ENCODE results near the gene SEPTIN12.

SEPTIN12 gene

GRCh38 chr16:4830408-4830807 is 42.3 kb upstream of the SEPTIN12 start:
- no peak for DNase-seq (ENCODE audit: extremely low read depth, insufficient read length)
- H3K36me3 ChIP-seq (ENCODE audit: control insufficient read depth, insufficient read depth, low read length): peaks cover 35% of the 10 kb centered on the region
- H3K27me3 ChIP-seq (replicated peaks; ENCODE audit: control insufficient read depth, insufficient read depth, low read length): no peaks in the 10 kb centered on the region
- no peak overlapping the region for H3K4me3 ChIP-seq (replicated peaks; ENCODE audit: low read depth, low read length)
- no peak for TF ChIP-seq CTCF (IDR thresholded peaks at IDR 0.05; ENCODE audit: insufficient read depth, low read length, poor library complexity, severe bottlenecking)

GRCh38 chr16:4828567-4829321 is 40.6 kb upstream of the SEPTIN12 start:
- Histone ChIP-seq H3K27me3 (replicated peaks; ENCODE audit: control insufficient read depth, insufficient read depth, low read length) (no peaks in the 10 kb centered on the region), H3K36me3 (ENCODE audit: control insufficient read depth, insufficient read depth, low read length) (peaks cover 41% of the 10 kb centered on the region), H3K4me3 (replicated peaks; ENCODE audit: low read depth, low read length) (no peak overlapping the region)
- no peak for TF ChIP-seq CTCF (IDR thresholded peaks at IDR 0.05; ENCODE audit: insufficient read depth, low read length, poor library complexity, severe bottlenecking)
- DNase-seq (ENCODE audit: extremely low read depth, insufficient read length): no peak

- TF ChIP-seq CTCF (IDR thresholded peaks at IDR 0.05; ENCODE audit: insufficient read depth, low read length, poor library complexity, severe bottlenecking): no peak
- Histone ChIP-seq H3K4me3 (replicated peaks; ENCODE audit: low read depth, low read length) (no peak overlapping the region), H3K27me3 (replicated peaks; ENCODE audit: control insufficient read depth, insufficient read depth, low read length) (no peaks in the 10 kb centered on the region), H3K36me3 (ENCODE audit: control insufficient read depth, insufficient read depth, low read length) (peaks cover 40% of the 10 kb centered on the region)
- no peak for DNase-seq (ENCODE audit: extremely low read depth, insufficient read length)
These were observed 38.8 kb upstream of the SEPTIN12 start for GRCh38 chr16:4826980-4827379.

- TF ChIP-seq CTCF (IDR thresholded peaks at IDR 0.05; ENCODE audit: insufficient read depth, low read length, poor library complexity, severe bottlenecking): no peak
- Histone ChIP-seq H3K4me3 (replicated peaks; ENCODE audit: low read depth, low read length) (no peak overlapping the region), H3K36me3 (ENCODE audit: control insufficient read depth, insufficient read depth, low read length) (peaks cover 37% of the 10 kb centered on the region), H3K27me3 (replicated peaks; ENCODE audit: control insufficient read depth, insufficient read depth, low read length) (no peaks in the 10 kb centered on the region)
- no peak for DNase-seq (ENCODE audit: extremely low read depth, insufficient read length)
These were observed 38.4 kb upstream of the SEPTIN12 start for GRCh38 chr16:4826526-4826925.

- TF ChIP-seq CTCF (IDR thresholded peaks at IDR 0.05; ENCODE audit: insufficient read depth, low read length, poor library complexity, severe bottlenecking): no peak
- Histone ChIP-seq H3K36me3 (ENCODE audit: control insufficient read depth, insufficient read depth, low read length) (peaks cover 34% of the 10 kb centered on the region), H3K27me3 (replicated peaks; ENCODE audit: control insufficient read depth, insufficient read depth, low read length) (no peaks in the 10 kb centered on the region), H3K4me3 (replicated peaks; ENCODE audit: low read depth, low read length) (no peak overlapping the region)
- no peak for DNase-seq (ENCODE audit: extremely low read depth, insufficient read length)
These were observed 37.1 kb upstream of the SEPTIN12 start for GRCh38 chr16:4825196-4825595.
